Karpas-422 (cell line): ENCODE data around the gene ADARB2. TPM values are rescaled to one million over a fixed set of nuclear protein-coding genes. Genes with fewer than 3 reads are reported as not detected.

Source experiments
- DNase-seq: peaks from one replicate; pipeline ENCODE4 v3.0.0-alpha.2; 2015
- H2AFZ ChIP-seq: fragments of 200-600 bp; sonication (generic); 2 replicates; pipeline ENCODE4 v1.6.1; 2014; ENCODE audit warnings: antibody characterized with exemption, low read length, mixed read lengths
- H3K27ac ChIP-seq: fragments of 200-600 bp; sonication (generic); 2 replicates; pipeline ENCODE4 v1.5.1; 2014; ENCODE audit warnings: mild to moderate bottlenecking, low read length, moderate library complexity
- H3K27me3 ChIP-seq: fragments of 200-600 bp; sonication (generic); 2 replicates; pipeline ENCODE4 v1.6.1; 2014; ENCODE audit warnings: low read length, mixed read lengths
- H3K36me3 ChIP-seq: fragments of 200-600 bp; sonication (generic); 2 replicates; pipeline ENCODE4 v1.6.1; 2014; ENCODE audit warnings: low read length, mixed read lengths; ENCODE audit not compliant: insufficient read depth
- H3K4me1 ChIP-seq: fragments of 200-600 bp; sonication (generic); 2 replicates; pipeline ENCODE4 v1.6.1; 2014; ENCODE audit warnings: mild to moderate bottlenecking, low read length, mixed read lengths
- H3K4me2 ChIP-seq: fragments of 200-600 bp; sonication (generic); 2 replicates; pipeline ENCODE4 v1.6.1; 2014; ENCODE audit warnings: low read length, low read depth, mild to moderate bottlenecking; ENCODE audit not compliant: poor library complexity, severe bottlenecking
- H3K4me3 ChIP-seq: fragments of 200-600 bp; sonication (generic); 2 replicates; pipeline ENCODE4 v1.5.1; 2014; ENCODE audit warnings: mild to moderate bottlenecking, antibody characterized with exemption, low read length, mixed read lengths
- H3K79me2 ChIP-seq: fragments of 200-600 bp; sonication (generic); 2 replicates; pipeline ENCODE4 v1.6.1; 2014; ENCODE audit warnings: mild to moderate bottlenecking, low read length, mixed read lengths
- H3K9ac ChIP-seq: fragments of 200-600 bp; sonication (generic); 2 replicates; pipeline ENCODE4 v1.6.0; 2014; ENCODE audit warnings: low read length
- H3K9me2 ChIP-seq: fragments of 200-600 bp; sonication (generic), shearing (Covaris generic); replicated peaks from 2 replicates; pipeline ENCODE4 v1.6.0; 2014; ENCODE audit warnings: mild to moderate bottlenecking, low read length, moderate library complexity; ENCODE audit not compliant: insufficient read depth
- H3K9me3 ChIP-seq: fragments of 300-700, 200-600 bp; sonication (generic); 2 replicates; pipeline ENCODE4 v1.6.1; 2014; ENCODE audit warnings: low read length, mixed read lengths
- H4K20me1 ChIP-seq: fragments of 200-600 bp; sonication (generic); 2 replicates; pipeline ENCODE4 v1.6.1; 2014; ENCODE audit warnings: mild to moderate bottlenecking, antibody characterized with exemption, low read length, low read depth; ENCODE audit not compliant: insufficient read depth
- total RNA-seq: library from RNA; depleted of rRNA; stranded (reverse); fragments of >200 nt; shearing (Covaris generic); gene quantifications from 2 replicates; pipeline ENCODE4 v1.2.3, GENCODE V29; 2014; ENCODE audit warnings: low replicate concordance

Gene ADARB2
- total RNA-seq, 1 experiment from 2014 or later = not detected

DNA sequence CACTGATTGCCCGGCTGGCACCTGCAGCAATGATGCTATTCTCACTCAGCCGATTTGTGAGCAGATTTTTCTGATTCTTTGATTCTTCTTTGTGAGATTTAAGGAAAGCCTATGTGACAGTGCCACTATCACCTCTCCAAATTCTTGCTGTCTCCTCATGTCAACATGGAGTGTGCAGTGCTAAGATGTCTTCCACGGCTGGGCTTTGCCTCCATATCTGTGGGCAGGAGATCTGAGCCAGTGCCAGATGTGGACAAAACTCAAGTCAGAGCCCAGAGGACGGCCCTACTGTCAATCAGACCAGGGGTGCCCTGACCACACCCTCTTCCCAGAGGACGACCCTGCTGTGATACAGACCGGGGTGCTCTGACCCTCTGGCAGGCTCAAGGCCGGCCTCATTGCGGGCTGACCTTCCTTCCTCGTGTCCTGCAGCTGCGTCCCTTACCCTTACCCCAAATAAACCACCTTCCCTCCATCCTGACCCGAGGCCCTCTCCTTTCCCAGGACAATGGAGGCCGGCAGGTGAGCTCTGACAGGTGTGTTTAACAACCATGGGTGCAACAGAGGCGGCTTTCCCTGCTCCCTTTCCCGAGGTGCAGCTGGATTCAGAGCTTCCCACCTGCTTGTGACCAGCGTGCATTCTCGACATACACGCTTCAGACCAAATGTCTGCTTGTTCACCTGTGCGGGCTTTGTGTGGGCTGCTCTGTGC lies 221.4 kb downstream of the ADARB2 start:
- Histone ChIP-seq H3K36me3 (no peaks in the 10 kb centered on the region), H3K9me3 (no peaks in the 10 kb centered on the region), H4K20me1 (no peaks in the 10 kb centered on the region), H3K4me1 (peaks cover 5% of the 10 kb centered on the region; the same call in 1 of the 2 replicates), H3K9me2 (0 out of 2 replicates have a peak, but pooled peaks cover 4% of the 10 kb centered on the region), H3K27me3 (no peaks in the 10 kb centered on the region), H3K4me2 (no peak overlapping the region), H3K79me2 (no peaks in the 10 kb centered on the region), H3K27ac (no peak overlapping the region), H3K4me3 (no peak overlapping the region), H3K9ac (no peak overlapping the region), H2AFZ (no peak overlapping the region)
- DNase-seq = no peak

- Histone ChIP-seq H3K27me3 (no peaks in the 10 kb centered on the region), H3K79me2 (no peaks in the 10 kb centered on the region), H3K4me1 (peaks cover 5% of the 10 kb centered on the region; the same call in 1 of the 2 replicates), H3K27ac (no peak overlapping the region), H3K9me2 (0 out of 2 replicates have a peak, but pooled peaks cover 4% of the 10 kb centered on the region), H2AFZ (no peak overlapping the region), H4K20me1 (no peaks in the 10 kb centered on the region), H3K9ac (no peak overlapping the region), H3K4me3 (no peak overlapping the region), H3K4me2 (no peak overlapping the region), H3K36me3 (no peaks in the 10 kb centered on the region), H3K9me3 (no peaks in the 10 kb centered on the region)
- no peak for DNase-seq
Measured at GRCh38 chr10:1515121-1515779, 222.1 kb downstream of the ADARB2 start.

DNA sequence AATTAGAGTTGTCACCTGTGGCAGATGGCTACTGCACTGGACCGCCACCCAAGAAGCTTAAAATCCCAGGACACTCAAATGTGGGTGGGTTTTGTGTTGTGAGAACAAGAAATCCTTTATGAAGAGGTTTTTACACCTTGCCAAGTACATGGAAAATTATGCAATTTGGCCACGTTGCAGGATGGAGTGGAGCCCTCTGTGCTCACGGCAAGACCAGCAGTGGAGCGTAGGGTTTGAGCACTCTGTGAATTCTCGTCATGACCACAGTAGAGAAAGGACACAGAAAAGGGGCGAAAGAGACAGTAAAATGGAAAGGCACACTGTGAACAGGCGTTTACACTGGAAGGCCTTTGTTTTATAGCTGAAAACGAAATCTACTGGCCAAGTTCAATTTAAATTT lies 222.6 kb downstream of the ADARB2 start:
- no peak for DNase-seq
- H4K20me1 ChIP-seq = no peaks in the 10 kb centered on the region
- no peak overlapping the region for H3K4me2 ChIP-seq
- no peaks in the 10 kb centered on the region for H3K79me2 ChIP-seq
- H2AFZ ChIP-seq = no peak overlapping the region
- H3K27me3 ChIP-seq = no peaks in the 10 kb centered on the region
- no peaks in the 10 kb centered on the region for H3K36me3 ChIP-seq
- H3K4me3 ChIP-seq = no peak overlapping the region
- H3K9ac ChIP-seq = no peak overlapping the region
- H3K9me3 ChIP-seq = no peaks in the 10 kb centered on the region
- peaks cover 5% of the 10 kb centered on the region; the same call in 1 of the 2 replicates for H3K4me1 ChIP-seq
- 0 out of 2 replicates have a peak, but pooled peaks cover 4% of the 10 kb centered on the region for H3K9me2 ChIP-seq
- no peak overlapping the region for H3K27ac ChIP-seq

DNA sequence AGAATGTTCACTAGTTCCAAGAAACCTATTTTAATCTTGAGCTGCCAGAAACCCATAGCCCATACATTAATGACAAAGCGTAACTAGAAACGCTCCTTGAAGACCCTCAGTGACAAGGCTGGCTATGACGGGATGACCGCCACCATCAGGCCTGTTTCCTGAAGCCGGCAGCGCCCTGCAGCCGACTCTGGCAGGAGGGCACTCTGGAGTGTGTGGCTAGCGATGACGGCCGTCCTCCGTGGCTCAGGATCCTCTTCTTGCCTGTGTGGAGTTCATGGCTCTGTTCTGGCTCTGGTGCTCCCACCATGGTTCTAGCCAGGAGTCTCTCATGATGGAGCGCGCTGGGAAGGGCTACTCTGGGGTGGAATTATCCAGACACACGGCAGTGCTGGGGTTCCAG lies 224.1 kb downstream of the ADARB2 start:
- H3K36me3 ChIP-seq = no peaks in the 10 kb centered on the region

GRCh38 chr10:1509011-1509530 lies 228.3 kb downstream of the ADARB2 start:
- Histone ChIP-seq H2AFZ (no peak overlapping the region), H4K20me1 (no peaks in the 10 kb centered on the region), H3K9me3 (no peaks in the 10 kb centered on the region), H3K4me2 (no peak overlapping the region), H3K27ac (no peak overlapping the region), H3K79me2 (no peaks in the 10 kb centered on the region), H3K9ac (no peak overlapping the region), H3K9me2 (0 out of 2 replicates have a peak, but pooled peaks cover 4% of the 10 kb centered on the region), H3K4me1 (no peaks in the 10 kb centered on the region), H3K4me3 (no peak overlapping the region), H3K27me3 (no peaks in the 10 kb centered on the region), H3K36me3 (no peaks in the 10 kb centered on the region)
- no peak for DNase-seq

More for the DNA sequence above, 224.1 kb downstream of the ADARB2 start:
- Histone ChIP-seq H3K9me2 (0 out of 2 replicates have a peak, but pooled peaks cover 4% of the 10 kb centered on the region), H2AFZ (no peak overlapping the region), H3K9me3 (no peaks in the 10 kb centered on the region), H3K4me1 (peaks cover 5% of the 10 kb centered on the region; the same call in 1 of the 2 replicates), H4K20me1 (no peaks in the 10 kb centered on the region), H3K27me3 (no peaks in the 10 kb centered on the region), H3K27ac (no peak overlapping the region), H3K4me3 (no peak overlapping the region), H3K79me2 (no peaks in the 10 kb centered on the region), H3K9ac (no peak overlapping the region), H3K4me2 (no peak overlapping the region)
- no peak for DNase-seq

GRCh38 chr10:1508096-1508495 lies 229.2 kb downstream of the ADARB2 start:
- no peak overlapping the region for H2AFZ ChIP-seq
- no peak overlapping the region for H3K9ac ChIP-seq
- no peak overlapping the region for H3K27ac ChIP-seq
- H4K20me1 ChIP-seq = no peaks in the 10 kb centered on the region
- DNase-seq = no peak
- H3K4me2 ChIP-seq = no peak overlapping the region
- H3K27me3 ChIP-seq = no peaks in the 10 kb centered on the region
- no peak overlapping the region for H3K4me3 ChIP-seq
- H3K79me2 ChIP-seq = no peaks in the 10 kb centered on the region
- no peaks in the 10 kb centered on the region for H3K4me1 ChIP-seq
- no peaks in the 10 kb centered on the region for H3K36me3 ChIP-seq
- no peaks in the 10 kb centered on the region; the same call in 1 of the 2 replicates for H3K9me3 ChIP-seq
- 0 out of 2 replicates have a peak, but pooled peaks cover 4% of the 10 kb centered on the region for H3K9me2 ChIP-seq

DNA sequence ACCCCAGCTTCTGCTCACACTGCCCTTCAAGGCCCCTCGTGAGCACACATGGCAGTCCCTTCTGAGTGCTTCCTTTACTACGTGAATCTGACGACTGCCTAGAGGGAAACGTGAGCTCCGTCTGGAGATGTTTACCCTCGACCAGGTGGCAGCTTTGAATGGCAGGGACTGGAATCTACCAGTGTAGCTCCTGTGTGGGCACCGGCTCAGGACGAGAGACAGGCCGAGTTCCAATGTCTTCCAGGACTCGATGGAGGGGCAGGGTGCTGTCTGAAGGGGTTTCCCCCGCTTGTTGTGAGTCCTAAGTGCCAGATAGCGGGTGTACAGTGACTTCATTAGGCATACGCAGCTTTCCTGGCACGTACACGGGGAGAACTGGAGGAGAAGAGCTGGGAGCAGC lies 229.9 kb downstream of the ADARB2 start:
- H3K36me3 ChIP-seq = no peaks in the 10 kb centered on the region
- no peak overlapping the region for H2AFZ ChIP-seq
- no peak overlapping the region for H3K4me3 ChIP-seq
- no peak overlapping the region for H3K4me2 ChIP-seq
- 0 out of 2 replicates have a peak, but pooled peaks cover 4% of the 10 kb centered on the region for H3K9me2 ChIP-seq
- H4K20me1 ChIP-seq = no peaks in the 10 kb centered on the region
- H3K27me3 ChIP-seq = no peaks in the 10 kb centered on the region
- H3K9me3 ChIP-seq = no peaks in the 10 kb centered on the region; the same call in 1 of the 2 replicates
- H3K4me1 ChIP-seq = no peaks in the 10 kb centered on the region
- no peak overlapping the region for H3K27ac ChIP-seq
- H3K9ac ChIP-seq = no peak overlapping the region
- no peak for DNase-seq
- H3K79me2 ChIP-seq = no peaks in the 10 kb centered on the region

GRCh38 chr10:1504940-1505339 lies 232.4 kb downstream of the ADARB2 start:
- Histone ChIP-seq H3K27me3 (no peaks in the 10 kb centered on the region), H3K9ac (no peak overlapping the region), H3K9me2 (no peaks in the 10 kb centered on the region), H3K4me2 (no peak overlapping the region), H2AFZ (no peak overlapping the region), H4K20me1 (no peaks in the 10 kb centered on the region), H3K36me3 (no peaks in the 10 kb centered on the region), H3K4me3 (no peak overlapping the region), H3K4me1 (no peaks in the 10 kb centered on the region), H3K27ac (no peak overlapping the region), H3K79me2 (no peaks in the 10 kb centered on the region), H3K9me3 (no peaks in the 10 kb centered on the region; the same call in 1 of the 2 replicates)
- no peak for DNase-seq
